Stimulated activated CD8-positive, alpha-beta memory T cell treated with anti-CD3 and anti-CD28 coated beads, Interleukin-4, amount 100 ng/mL, for 1 hour (primary cell): ENCODE results near the gene TARS1.

Source experiments
- DNase-seq, 2 donors: peaks; one replicate each; pipeline ENCODE4 v3.0.0-alpha.2; 2020; ENCODE audit warnings: low read depth in 2 of 2, low spot score in 1 of 2

TARS1 gene

DNA sequence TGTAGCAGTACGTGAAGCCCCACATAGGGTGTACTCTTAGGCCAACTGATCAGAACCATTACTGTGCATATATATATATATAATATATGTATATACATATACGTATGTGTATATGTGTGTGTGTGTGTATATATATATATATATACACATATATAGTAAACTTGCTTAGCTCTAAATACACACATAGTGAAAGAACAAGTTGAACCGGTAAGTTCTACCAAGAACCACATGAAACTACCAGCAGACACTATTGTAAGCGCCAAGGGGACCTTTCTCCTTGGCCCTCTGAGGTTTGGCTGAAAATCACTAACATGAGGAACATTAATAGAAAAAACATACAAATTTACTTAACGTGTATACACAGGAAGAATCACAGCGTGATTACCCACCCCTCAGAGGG lies 1.8 kb upstream of the TARS1 start:
- no peak for DNase-seq

- DNase-seq: no peak
Measured at GRCh38 chr5:33439905-33440481, 772 bp upstream of the TARS1 start.

- DNase-seq: peak in 1 of 2 donors; percentile 1
Measured at GRCh38 chr5:33441241-33442177, 744 bp downstream of the TARS1 start.

DNA sequence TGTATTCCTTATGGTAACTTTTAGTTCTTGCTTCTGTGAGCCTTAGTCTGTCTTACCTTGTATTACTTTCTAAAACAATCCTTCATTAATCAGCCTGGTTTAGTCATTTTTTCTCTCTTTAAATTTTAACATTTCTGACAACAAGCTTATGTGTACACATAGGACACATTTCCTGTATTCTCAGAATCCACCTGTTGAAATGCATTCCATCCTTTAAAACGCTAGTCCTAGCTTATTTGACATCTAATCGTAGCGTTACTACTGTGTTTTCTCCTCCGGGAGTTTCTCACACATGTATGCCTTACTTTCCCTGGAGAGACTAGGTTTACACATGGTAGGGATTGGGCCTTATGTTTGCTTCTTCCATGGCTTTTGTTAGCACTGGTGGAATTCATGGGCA lies 3.8 kb downstream of the TARS1 start:
- no peak for DNase-seq

GRCh38 chr5:33445798-33446197 lies 5.0 kb downstream of the TARS1 start:
- DNase-seq: no peak

GRCh38 chr5:33448118-33448517 lies 7.4 kb downstream of the TARS1 start:
- no peak for DNase-seq

GRCh38 chr5:33457126-33457525 lies 16.4 kb downstream of the TARS1 start:
- DNase-seq: no peak

DNA sequence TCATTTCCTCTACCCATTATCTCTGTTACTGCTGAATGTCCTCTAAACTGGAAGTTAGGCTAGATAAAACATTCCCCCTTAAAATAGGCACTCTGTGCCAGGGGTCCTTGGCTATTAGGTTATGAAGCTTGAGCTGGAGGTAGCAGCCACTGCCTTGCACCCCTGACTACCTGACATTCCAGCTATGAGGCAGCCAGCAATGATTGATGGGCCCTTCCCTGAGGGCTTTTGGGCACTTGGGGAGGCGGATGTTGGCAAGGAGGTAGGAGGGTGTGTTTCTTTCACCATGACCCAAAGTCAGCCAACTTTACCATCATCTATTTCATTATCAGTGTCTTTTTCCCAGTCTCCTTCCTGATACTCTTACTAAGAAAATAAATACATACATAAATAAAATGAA lies 17.1 kb downstream of the TARS1 start:
- DNase-seq: no peak

DNA sequence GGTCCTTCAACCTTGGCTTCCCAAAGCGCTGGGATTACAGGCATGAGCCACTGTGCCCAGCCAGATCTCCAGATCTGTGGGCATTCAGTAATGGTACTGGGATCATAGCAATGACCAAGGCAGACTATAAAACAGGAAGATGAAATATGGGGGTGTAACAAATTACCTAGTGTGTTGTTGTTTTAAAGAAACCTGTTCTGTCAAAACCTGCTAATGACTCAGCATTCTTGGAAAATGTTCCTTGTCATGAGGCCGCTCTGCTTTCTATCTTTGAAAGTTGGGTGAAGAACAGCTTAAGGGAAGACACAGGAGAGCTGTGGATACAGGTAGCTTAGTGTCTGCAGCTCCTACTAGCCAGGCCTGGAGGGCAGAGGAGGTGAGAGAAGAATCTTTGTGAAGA lies 19.4 kb downstream of the TARS1 start:
- no peak for DNase-seq

- DNase-seq: no peak
Measured at GRCh38 chr5:33462456-33462855, 21.7 kb downstream of the TARS1 start.

DNA sequence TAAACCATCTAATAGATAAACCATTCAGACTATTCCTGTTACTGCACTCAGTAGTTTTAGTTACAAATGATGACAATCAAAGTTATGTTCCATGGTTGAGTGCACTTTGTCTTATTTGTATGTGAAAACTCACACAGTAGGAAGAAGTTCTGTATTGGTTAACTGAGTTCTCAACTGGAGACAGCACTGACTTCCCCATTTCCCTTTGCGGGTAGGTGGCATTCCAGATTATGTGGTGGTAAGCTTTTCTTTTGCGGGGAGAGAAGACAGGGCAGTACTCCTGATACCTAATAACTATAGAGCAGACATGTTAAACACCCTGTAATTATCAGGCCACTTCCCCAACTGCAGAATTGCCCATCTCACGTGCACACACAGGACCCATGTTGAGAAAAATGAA lies 24.4 kb downstream of the TARS1 start:
- no peak for DNase-seq

GRCh38 chr5:33468775-33469435 lies 28.1 kb downstream of the TARS1 start:
- no peak for DNase-seq

- no peak for DNase-seq
Measured at GRCh38 chr5:33470544-33470943, 29.8 kb downstream of the TARS1 start.

GRCh38 chr5:33472805-33473409 lies 32.1 kb downstream of the TARS1 start:
- no peak for DNase-seq

DNA sequence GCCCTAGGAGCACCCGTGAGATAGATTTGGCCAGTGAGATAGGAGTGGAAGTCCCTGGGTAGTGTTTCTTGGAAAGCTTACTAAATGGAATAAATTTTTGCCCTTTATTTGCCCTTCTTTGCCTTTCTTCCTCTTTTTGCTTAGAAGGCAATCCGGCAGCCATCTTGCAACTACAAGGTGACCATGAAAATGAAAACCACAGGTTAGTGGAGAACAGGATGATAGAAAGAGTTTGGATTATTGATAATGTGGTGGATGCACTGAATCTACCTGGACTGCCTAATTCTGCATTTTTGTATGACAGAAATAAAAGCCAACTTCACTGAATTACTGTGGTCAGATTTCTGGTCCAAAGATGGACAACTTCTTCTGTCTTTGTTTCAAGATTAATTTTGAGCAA lies 33.2 kb downstream of the TARS1 start:
- DNase-seq: no peak

DNA sequence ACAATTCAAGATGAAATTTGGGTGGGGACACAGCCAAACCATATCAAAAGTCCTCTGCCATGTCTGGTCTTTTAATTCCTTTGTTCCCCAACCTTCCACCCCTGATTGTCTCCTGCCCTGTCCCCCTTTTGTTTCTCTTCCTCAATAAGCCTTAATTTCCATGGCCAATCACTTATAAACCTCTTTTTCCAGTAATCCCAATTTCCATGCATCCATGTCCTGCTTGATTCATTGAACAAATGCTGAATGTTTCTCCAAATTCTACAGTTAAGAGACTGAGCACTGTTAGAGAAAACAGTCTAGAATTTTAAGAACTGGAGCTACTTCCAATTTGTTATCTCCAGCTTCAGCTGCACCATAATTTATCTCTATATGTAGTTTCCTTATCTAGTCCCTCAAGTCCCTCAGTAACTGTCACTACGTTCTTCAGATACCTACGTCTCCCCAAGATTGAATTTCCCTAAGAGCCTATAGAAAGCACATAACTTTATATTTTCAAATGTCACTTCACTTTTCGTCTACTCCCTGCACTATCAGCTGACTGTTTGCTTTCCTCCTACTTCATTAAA lies 34.2 kb downstream of the TARS1 start:
- DNase-seq: no peak

DNA sequence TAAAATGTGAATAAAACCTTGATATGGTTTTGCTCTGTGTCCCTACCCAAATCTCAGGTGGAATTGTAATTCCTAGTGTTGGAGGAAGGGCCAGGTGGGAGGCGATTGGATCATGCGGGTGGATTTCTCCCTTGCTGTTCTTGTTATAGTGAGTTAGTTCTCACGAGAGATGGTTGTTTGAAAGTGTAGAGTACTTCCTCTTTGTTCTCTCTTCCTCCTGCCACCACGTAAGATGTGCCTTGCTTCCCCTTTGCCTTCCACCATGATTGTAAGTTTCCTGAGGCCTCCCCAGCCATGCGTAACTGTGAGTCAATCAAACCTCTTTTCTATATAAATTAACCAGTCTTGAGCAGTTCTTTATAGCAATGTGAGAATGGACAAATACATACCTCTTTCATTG lies 34.9 kb downstream of the TARS1 start:
- DNase-seq: no peak

DNA sequence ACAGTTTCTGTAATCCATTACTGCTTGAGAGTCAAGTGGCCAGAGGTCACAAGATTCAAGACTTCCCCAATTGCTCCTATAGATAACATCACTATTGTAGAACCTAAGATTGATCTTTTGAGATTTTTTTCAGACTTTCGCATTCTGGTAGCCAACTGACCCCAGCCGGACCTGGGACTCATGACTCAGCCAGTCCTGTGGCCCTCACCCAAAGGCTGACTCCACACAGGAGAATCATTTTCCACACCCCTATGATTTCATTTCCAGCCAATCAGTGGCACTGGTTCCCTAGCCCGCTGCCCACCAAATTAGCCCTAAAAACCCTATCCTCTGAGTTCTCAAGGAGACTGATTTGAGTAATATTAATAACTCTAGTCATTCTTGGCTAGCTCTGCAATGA lies 36.2 kb downstream of the TARS1 start:
- no peak for DNase-seq

DNA sequence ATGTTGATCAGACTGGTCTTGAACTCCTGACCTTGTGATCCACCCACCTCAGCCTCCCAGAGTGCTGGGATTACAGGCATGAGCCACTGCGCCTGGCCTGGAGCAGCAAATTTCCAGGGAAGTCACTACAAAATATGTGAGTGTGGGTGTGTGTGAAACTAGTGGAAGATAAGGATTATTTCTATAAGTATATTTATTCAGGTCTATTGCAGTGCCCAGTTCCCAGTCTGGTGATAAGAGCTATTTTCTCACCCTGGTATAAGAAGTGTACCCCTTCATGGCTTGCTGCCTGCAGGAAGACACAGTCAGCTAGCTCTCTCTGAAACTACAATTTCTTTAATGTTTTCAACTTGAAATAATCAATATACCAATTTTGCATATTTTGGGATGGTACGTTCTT lies 37.1 kb downstream of the TARS1 start:
- DNase-seq: no peak

GRCh38 chr5:33479311-33479710 lies 38.5 kb downstream of the TARS1 start:
- no peak for DNase-seq

DNA sequence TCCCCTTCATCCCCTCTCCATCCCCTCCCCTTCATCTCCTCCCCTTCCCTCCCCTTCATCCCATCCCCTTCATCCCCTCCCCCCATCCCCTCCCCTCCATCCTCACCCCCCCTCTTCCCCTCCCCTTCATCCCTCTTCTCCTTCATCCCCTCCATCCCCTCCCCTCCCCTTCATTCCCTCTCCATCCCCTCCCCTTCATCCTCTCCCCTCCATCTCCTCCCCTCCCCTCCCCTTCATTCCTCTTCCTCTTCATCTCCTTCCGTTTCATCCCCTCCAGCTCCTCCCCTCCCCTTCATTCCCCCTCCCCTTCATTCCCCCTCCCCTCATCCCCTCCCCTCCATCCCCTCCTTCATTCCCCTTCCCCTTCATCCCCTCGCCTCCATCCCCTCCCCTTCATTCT lies 40.1 kb downstream of the TARS1 start:
- no peak for DNase-seq
